ENCODE results near the gene SSH3.

DNA sequence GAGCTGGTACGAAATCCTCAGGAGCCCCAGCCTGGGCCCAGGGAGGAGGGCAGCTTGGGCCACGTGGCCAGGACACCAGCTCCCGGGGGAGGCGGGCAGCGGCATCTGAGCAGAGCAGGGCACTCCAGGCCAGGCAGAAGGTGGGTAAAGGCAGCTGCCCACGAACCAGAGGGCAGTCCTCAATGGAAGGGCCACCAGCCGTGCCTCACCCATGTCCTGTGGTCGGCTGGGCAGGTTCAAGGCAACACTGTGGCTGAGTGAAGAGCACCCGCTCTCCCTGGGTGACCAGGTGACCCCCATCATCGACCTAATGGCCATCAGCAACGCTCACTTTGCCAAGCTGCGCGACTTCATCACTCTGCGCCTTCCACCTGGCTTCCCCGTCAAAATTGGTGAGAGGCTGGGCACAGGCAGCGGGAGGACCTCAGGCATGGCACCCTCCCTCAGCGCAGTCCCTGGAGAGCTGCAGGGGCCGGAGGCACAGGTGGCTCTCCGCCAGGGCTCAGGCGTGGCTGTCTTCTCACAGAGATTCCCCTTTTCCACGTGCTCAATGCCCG lies 2.5 kb upstream of the SSH3 start:
- TF ChIP-seq POLR2A (IDR thresholded peaks at IDR 0.05), result no peak
- no peak for TF ChIP-seq CTCF (IDR thresholded peaks at IDR 0.05)
